HepG2 (cell line): ENCODE measurements around the gene COL26A1. TPM values are rescaled to one million over a fixed set of nuclear protein-coding genes. Genes with fewer than 3 reads are reported as not detected.

ENCODE experiments used
- ATAC-seq: fragments of 200-7000 bp; cut with Tn5 transposase; 3 replicates; pipeline ENCODE4 v1.9.1; 2020; ENCODE audit warnings: mild to moderate bottlenecking, moderate library complexity
- BruUV-seq: library from RNA; stranded (reverse); fragments of 400-500 nt; replicated peaks from 2 replicates; lab custom pipeline; 2021; lab: Mats Ljungman, UMichigan
- CTCF ChIA-PET: fragments of 300-600 bp; formaldehyde crosslinking; extraction: SDS; loops from one replicate; lab custom pipeline; 2021; ENCODE audit warnings: low total read pairs, inconsistent platforms, low intra/inter-chr PET ratio; lab: Yijun Ruan, JAX
- POLR2A ChIA-PET: fragments of 350-600 bp; sonication (Branson Sonifier 250); formaldehyde crosslinking; loops from one replicate; lab custom pipeline; 2020; ENCODE audit warnings: antibody characterized with exemption, inconsistent platforms; lab: Yijun Ruan, JAX
- DNase-seq: peaks from one replicate; pipeline ENCODE4 v3.0.0-alpha.2; 2015; ENCODE audit warnings: low spot score
- FAIRE-seq: peaks from 3 replicates; lab custom pipeline; 2011; peaks lifted over from hg19 to GRCh38; lab: Jason Lieb, UNC
- H2AFZ ChIP-seq: one replicate; pipeline ENCODE4 v1.6.1; 2011; ENCODE audit warnings: low read length, inconsistent platforms
- H3K27ac ChIP-seq: fragments of 300-600 bp; 3 replicates; pipeline ENCODE4 v1.8.0; 2011; ENCODE audit warnings: mixed run types, mild to moderate bottlenecking, mixed read lengths, low read length, inconsistent platforms; ENCODE audit not compliant: insufficient read depth; ENCODE audit errors: extremely low read length
- H3K27me3 ChIP-seq, 2 experiments: fragments of 200-600 bp in 1 of 2; 2 replicates in 1 of 2; 3 replicates in 1 of 2; pipeline versions ENCODE4 v1.6.0 to v1.8.0; 2011; ENCODE audit warnings: low read length in 2 of 2, mild to moderate bottlenecking in 2 of 2, moderate library complexity in 2 of 2, inconsistent platforms in 1 of 2; ENCODE audit not compliant: insufficient read depth in 2 of 2, control insufficient read depth in 1 of 2
- H3K36me3 ChIP-seq, 2 experiments: fragments of 200-600 bp in 1 of 2; replicated peaks in 1 of 2; 2 replicates in 1 of 2; 3 replicates in 1 of 2; pipeline versions ENCODE4 v1.5.1 to v1.8.0; 2011; ENCODE audit warnings: low read length in 2 of 2, inconsistent platforms in 1 of 2; ENCODE audit not compliant: insufficient read depth in 2 of 2, control insufficient read depth in 1 of 2
- H3K4me1 ChIP-seq: 2 replicates; pipeline ENCODE4 v1.5.1; 2012; ENCODE audit warnings: low read length, inconsistent platforms; ENCODE audit not compliant: insufficient read depth
- H3K4me2 ChIP-seq: 2 replicates; pipeline ENCODE4 v1.6.0; 2011; ENCODE audit warnings: low read depth, low read length, inconsistent platforms
- H3K4me3 ChIP-seq, 3 experiments: fragments of 200-600 bp in 1 of 3; sonication (generic), shearing (Covaris generic) in 1 of 3; replicated peaks in 1 of 3; 2 replicates each; pipeline ENCODE4 v1.5.1; 2011 to 2016; ENCODE audit warnings: low read length in 3 of 3, inconsistent platforms in 2 of 3, low read depth in 2 of 3, mild to moderate bottlenecking in 2 of 3, control low read depth in 1 of 3, mixed read lengths in 1 of 3; ENCODE audit not compliant: insufficient read depth in 1 of 3
- H3K79me2 ChIP-seq: one replicate; pipeline ENCODE4 v1.6.1; 2011; ENCODE audit warnings: low read length, inconsistent platforms; ENCODE audit not compliant: insufficient read depth
- H3K9ac ChIP-seq: 2 replicates; pipeline ENCODE4 v1.6.0; 2011; ENCODE audit warnings: mild to moderate bottlenecking, low read depth, low read length, inconsistent platforms; ENCODE audit not compliant: insufficient read depth
- H3K9me3 ChIP-seq: 2 replicates; pipeline ENCODE4 v1.5.1; 2012; ENCODE audit warnings: mild to moderate bottlenecking, low read length
- H4K20me1 ChIP-seq: 2 replicates; pipeline ENCODE4 v1.6.0; 2011; ENCODE audit warnings: inconsistent platforms, mild to moderate bottlenecking, low read length, moderate library complexity; ENCODE audit not compliant: insufficient read depth
- HDAC6 ChIP-seq: fragments of 200-600 bp; sonication (generic); IDR thresholded peaks from 2 replicates; pipeline ENCODE4 v1.7.0; 2017; ENCODE audit warnings: mild to moderate bottlenecking, antibody characterized with exemption, low read length, low read depth
- HOXA7 ChIP-seq: sonication (generic); formaldehyde crosslinking; IDR thresholded peaks from 2 replicates; pipeline ENCODE4 v1.8.1; 2022; ENCODE audit warnings: mild to moderate bottlenecking, missing genetic modification reagents, moderate library complexity
- KDM5B ChIP-seq: sonication (generic); formaldehyde crosslinking; IDR thresholded peaks from 2 replicates; pipeline ENCODE4 v1.4.0; 2020; ENCODE audit warnings: missing genetic modification reagents, mild to moderate bottlenecking, borderline replicate concordance
- MAFF ChIP-seq: IDR thresholded peaks from 2 replicates; pipeline ENCODE4 v1.6.1; 2011; ENCODE audit warnings: low read depth, low read length, improper control_type of control experiment
- MAFK ChIP-seq, 2 experiments: IDR thresholded peaks in 1 of 2; conservative IDR thresholded peaks in 1 of 2; 2 replicates each; pipeline ENCODE4 v1.6.1; 2011; ENCODE audit warnings: improper control_type of control experiment in 2 of 2, low read length in 2 of 2
- STAG1 ChIP-seq: sonication (generic); formaldehyde crosslinking; IDR thresholded peaks from 2 replicates; pipeline ENCODE4 v1.4.0; 2020; ENCODE audit warnings: missing genetic modification reagents
- ZNF616 ChIP-seq: sonication (generic); formaldehyde crosslinking; IDR thresholded peaks from 2 replicates; pipeline ENCODE4 v1.5.0; 2020; ENCODE audit warnings: low read depth, mild to moderate bottlenecking, missing genetic modification reagents
- ZNF674 ChIP-seq: sonication (generic); formaldehyde crosslinking; IDR thresholded peaks from 2 replicates; pipeline ENCODE4 v1.5.0; 2020; ENCODE audit warnings: low read depth, mild to moderate bottlenecking, missing genetic modification reagents
- ZNF761 ChIP-seq: sonication (generic); formaldehyde crosslinking; conservative IDR thresholded peaks from 2 replicates; pipeline ENCODE4 v1.4.0; 2020; ENCODE audit warnings: mild to moderate bottlenecking, missing genetic modification reagents
- WGBS: methylation state at CpG from one replicate; pipeline ENCODE4 v1.1.6; 2017; ENCODE audit warnings: low lambda C conversion rate; 5-methylcytosine and 5-hydroxymethylcytosine counted together
- in situ Hi-C: cut with HindIII; loops from 2 replicates; pipeline ENCODE4 v1.10.0; 2017; ENCODE audit warnings: low pct_unique_long_range_greater_than_20kb; ENCODE audit not compliant: extremely low pct_ligation_motif_present
- intact Hi-C: fragments of 100-400 bp; cut with micrococcal nuclease; formaldehyde crosslinking; loops from one replicate; pipeline ENCODE4 v1.10.0; 2022; ENCODE audit not compliant: unreplicated experiment
- polyA plus RNA-seq, 8 experiments: library from polyadenylated mRNA; depleted of rRNA in 3 of 8; stranded (reverse) in 7 of 8; unstranded in 1 of 8; fragments of >200 nt; fragmentation: Illumina TruSeq in 4 of 8; extraction: Trizol in 4 of 8; gene quantifications; 2 replicates each; pipeline versions ENCODE4 v1.2.1 to v1.2.3, GENCODE V29; 2011 to 2016; ENCODE audit warnings: low read depth in 4 of 8, missing spikeins in 1 of 8, mixed read lengths in 1 of 8; ENCODE audit not compliant: insufficient read depth in 1 of 8
- total RNA-seq, 5 experiments: library from RNA; depleted of rRNA; stranded (reverse); fragments of >200 nt; fragmentation: Illumina TruSeq; extraction: Trizol; gene quantifications; 2 replicates each; pipeline ENCODE4 v1.2.3, GENCODE V29; 2016; ENCODE audit warnings: low read depth in 1 of 5
- TF ChIP-seq, protein P1 (sequence below): IDR thresholded peaks from 2 replicates; pipeline ENCODE4 v1.6.1; 2012; ENCODE audit warnings: low read depth, low read length, improper control_type of control experiment
- TF ChIP-seq, protein P2 (sequence below): sonication (generic); formaldehyde crosslinking; IDR thresholded peaks from 2 replicates; pipeline ENCODE4 v1.5.1; 2020; ENCODE audit warnings: mild to moderate bottlenecking, moderate library complexity, missing genetic modification reagents
- TF ChIP-seq, protein P3 (sequence below): sonication (generic); formaldehyde crosslinking; conservative IDR thresholded peaks from 2 replicates; pipeline ENCODE4 v1.4.0; 2020; ENCODE audit warnings: missing genetic modification reagents

Gene COL26A1
- total and polyA plus RNA-seq, 2 of the 13 experiments (the other 11 are each of a cell fraction or from before 2014, with no cell fraction given) = 7.8 to 9.2 TPM

DNA sequence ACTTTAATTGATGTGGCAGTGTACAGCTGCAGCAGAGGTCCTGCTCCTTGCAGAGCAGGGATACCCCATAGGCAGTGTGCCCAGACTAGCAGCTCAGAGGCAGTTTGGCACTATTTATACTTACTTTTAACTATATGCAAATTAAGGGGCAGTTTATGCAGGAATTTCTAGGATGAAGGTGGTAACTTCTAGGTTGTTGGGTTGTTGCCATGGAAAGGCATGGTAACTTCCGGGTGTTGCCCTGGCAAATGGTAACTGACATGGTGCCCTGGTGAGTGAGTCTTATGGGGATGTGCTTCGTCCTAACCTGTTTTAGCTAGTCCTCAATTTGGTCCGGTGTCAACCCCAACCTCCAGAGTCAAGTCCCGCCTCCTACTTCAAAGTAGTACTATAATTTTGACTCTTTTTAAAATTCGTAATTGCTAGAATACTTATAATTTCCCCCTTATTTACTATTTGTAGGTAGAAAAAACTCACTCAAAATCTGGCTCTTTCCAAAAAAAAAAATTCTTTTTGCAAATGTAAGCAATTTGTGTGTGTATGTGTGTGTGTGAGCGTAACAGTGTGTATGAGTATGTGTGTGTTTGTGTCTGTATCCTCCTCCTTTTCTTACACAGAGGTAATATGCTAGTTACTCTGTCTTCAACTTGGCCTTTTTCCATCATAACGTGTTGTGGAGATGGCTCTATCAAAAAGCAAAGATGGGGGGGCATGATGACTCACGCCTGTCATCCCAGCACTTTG is 5.9 kb downstream of the COL26A1 start:
- no peaks in the 10 kb centered on the region for H3K36me3 ChIP-seq
- no TSS peak for BruUV-seq
- ChIA-PET CTCF (no interaction called here), POLR2A (no interaction called here)
- no peak for FAIRE-seq
- intact Hi-C loops = no loop called here
- no peak overlapping the region for H3K27ac ChIP-seq
- DNase-seq = no peak
- no peak overlapping the region for H3K4me3 ChIP-seq
- H3K9ac ChIP-seq = no peak overlapping the region
- WGBS = 70% methylated on average over 7 of the region's 8 CpGs
- H2AFZ ChIP-seq = no peak overlapping the region
- no peaks in the 10 kb centered on the region for H3K27me3 ChIP-seq
- H3K9me3 ChIP-seq = no peaks in the 10 kb centered on the region
- H3K4me1 ChIP-seq = peaks cover 23% of the 10 kb centered on the region
- TF ChIP-seq STAG1 (CRISPR knock-in tag) = no peak
- TF ChIP-seq, protein P1, sequence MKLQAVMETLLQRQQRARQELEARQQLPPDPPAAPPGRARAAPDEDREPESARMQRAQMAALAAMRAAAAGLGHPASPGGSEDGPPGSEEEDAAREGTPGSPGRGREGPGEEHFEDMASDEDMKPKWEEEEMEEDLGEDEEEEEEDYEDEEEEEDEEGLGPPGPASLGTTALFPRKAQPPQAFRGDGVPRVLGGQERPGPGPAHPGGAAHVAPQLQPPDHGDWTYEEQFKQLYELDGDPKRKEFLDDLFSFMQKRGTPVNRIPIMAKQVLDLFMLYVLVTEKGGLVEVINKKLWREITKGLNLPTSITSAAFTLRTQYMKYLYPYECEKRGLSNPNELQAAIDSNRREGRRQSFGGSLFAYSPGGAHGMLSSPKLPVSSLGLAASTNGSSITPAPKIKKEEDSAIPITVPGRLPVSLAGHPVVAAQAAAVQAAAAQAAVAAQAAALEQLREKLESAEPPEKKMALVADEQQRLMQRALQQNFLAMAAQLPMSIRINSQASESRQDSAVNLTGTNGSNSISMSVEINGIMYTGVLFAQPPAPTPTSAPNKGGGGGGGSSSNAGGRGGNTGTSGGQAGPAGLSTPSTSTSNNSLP = no peak
- TF ChIP-seq MAFF = peak; percentile 42; the same call in 1 of the 2 replicates
- TF ChIP-seq MAFK (conservative IDR thresholded peaks at IDR 0.05 in 1 of 2, IDR thresholded peaks at IDR 0.05 in 1 of 2; ENCODE audit: low read length in 2 of 2) = peak; percentile 31 to 63; a peak in 2 of 4 replicates
- TF ChIP-seq HOXA7 = no peak
- TF ChIP-seq, all 625 proteins: peak for 2
- Histone ChIP-seq H3K4me2 (no peak overlapping the region), H3K79me2 (no peaks in the 10 kb centered on the region), H4K20me1 (no peaks in the 10 kb centered on the region)
- in situ Hi-C loops = loop anchor here (5.0 kb wide), 1 partner anchor 44 kb away; no protein-coding TSS in a partner anchor
- no peak for ATAC-seq

DNA sequence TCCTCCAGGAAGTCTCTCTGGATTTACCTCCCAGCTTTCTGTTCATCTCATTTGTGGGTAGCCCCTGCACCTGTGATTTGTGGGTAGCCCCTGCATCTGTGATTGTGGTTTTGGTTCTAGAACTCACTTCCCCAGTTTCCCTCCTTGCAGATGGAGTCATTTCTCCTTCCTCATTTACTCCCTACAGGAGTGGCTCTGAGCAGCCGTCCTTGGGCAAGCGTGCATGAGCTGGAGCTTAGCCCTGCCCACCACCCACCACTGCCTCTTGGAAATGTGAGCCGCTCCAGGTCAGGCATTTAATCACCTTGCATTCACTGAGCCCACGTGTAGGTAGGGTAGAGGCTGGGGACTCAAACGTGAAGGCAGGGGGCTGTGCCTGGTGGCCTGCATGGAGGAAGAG is 8.2 kb downstream of the COL26A1 start:
- ATAC-seq (no peak), FAIRE-seq (no peak), DNase-seq (no peak)
- Histone ChIP-seq H3K79me2 (no peaks in the 10 kb centered on the region), H3K4me1 (peaks cover 18% of the 10 kb centered on the region), H2AFZ (no peak overlapping the region), H3K9me3 (no peaks in the 10 kb centered on the region), H4K20me1 (no peaks in the 10 kb centered on the region), H3K4me2 (no peak overlapping the region), H3K27ac (no peak overlapping the region), H3K9ac (no peak overlapping the region), H3K4me3 (no peak overlapping the region), H3K27me3 (no peaks in the 10 kb centered on the region), H3K36me3 (no peaks in the 10 kb centered on the region)
- 77% methylated on average over 5 of the region's 5 CpGs for WGBS
- intact Hi-C loops = no loop called here
- in situ Hi-C loops = no loop called here
- BruUV-seq = no TSS peak
- ChIA-PET CTCF (no interaction called here), POLR2A (interaction anchor here (0.8 kb wide), 1 partner anchor 16 kb away, joined by 3 read pairs; no protein-coding TSS in a partner anchor)
- TF ChIP-seq ZNF761 (CRISPR knock-in tag) = no peak
- TF ChIP-seq, protein P2, sequence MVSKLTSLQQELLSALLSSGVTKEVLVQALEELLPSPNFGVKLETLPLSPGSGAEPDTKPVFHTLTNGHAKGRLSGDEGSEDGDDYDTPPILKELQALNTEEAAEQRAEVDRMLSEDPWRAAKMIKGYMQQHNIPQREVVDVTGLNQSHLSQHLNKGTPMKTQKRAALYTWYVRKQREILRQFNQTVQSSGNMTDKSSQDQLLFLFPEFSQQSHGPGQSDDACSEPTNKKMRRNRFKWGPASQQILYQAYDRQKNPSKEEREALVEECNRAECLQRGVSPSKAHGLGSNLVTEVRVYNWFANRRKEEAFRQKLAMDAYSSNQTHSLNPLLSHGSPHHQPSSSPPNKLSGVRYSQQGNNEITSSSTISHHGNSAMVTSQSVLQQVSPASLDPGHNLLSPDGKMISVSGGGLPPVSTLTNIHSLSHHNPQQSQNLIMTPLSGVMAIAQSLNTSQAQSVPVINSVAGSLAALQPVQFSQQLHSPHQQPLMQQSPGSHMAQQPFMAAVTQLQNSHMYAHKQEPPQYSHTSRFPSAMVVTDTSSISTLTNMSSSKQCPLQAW (CRISPR knock-in tag) = no peak
- no peak for TF ChIP-seq ZNF674
- no peak for TF ChIP-seq KDM5B (CRISPR knock-in tag)
- TF ChIP-seq HDAC6 = no peak
- TF ChIP-seq, protein P3, sequence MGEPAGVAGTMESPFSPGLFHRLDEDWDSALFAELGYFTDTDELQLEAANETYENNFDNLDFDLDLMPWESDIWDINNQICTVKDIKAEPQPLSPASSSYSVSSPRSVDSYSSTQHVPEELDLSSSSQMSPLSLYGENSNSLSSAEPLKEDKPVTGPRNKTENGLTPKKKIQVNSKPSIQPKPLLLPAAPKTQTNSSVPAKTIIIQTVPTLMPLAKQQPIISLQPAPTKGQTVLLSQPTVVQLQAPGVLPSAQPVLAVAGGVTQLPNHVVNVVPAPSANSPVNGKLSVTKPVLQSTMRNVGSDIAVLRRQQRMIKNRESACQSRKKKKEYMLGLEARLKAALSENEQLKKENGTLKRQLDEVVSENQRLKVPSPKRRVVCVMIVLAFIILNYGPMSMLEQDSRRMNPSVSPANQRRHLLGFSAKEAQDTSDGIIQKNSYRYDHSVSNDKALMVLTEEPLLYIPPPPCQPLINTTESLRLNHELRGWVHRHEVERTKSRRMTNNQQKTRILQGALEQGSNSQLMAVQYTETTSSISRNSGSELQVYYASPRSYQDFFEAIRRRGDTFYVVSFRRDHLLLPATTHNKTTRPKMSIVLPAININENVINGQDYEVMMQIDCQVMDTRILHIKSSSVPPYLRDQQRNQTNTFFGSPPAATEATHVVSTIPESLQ (CRISPR knock-in tag) = no peak
- TF ChIP-seq ZNF616 (CRISPR knock-in tag) = no peak
